ENCODE measurements around the gene SLC7A6. TPM values are rescaled to one million over a fixed set of nuclear protein-coding genes. Genes with fewer than 3 reads are reported as not detected.

The SLC7A6 gene
- total and polyA plus RNA-seq, 2 of the 13 experiments (the other 11 are each of a cell fraction or from before 2014, with no cell fraction given), result 35.8 to 70.8 TPM

DNA sequence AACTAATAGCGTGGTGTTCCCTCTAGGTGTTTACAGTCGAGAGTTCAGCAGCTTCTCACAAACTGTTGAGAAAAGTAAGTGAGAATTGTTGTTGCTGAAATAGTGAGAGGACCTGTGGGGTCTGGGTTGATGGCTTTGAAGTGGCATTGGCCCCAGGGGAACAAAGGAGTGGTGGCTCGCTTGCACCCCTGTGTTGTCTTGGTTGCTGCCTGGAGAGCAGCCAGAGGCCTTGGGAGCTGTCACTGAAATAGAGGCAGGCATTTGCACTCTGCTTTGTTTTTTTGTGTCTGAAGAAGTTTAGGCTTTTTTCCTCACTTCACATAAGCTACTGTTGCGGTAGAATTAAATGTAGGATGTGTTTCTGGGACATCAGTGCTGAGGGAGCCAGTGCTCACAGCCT, 83.3 kb downstream of the SLC7A6 start:
- Histone ChIP-seq H2AFZ (ENCODE audit: low read length) (no peak overlapping the region), H3K9ac (ENCODE audit: insufficient read depth, low read depth, low read length) (no peak overlapping the region), H3K79me2 (ENCODE audit: insufficient read depth, low read length) (no peaks in the 10 kb centered on the region), H3K4me2 (ENCODE audit: low read depth, low read length) (no peak overlapping the region), H3K4me3 (replicated peaks in 1 of 3; ENCODE audit: insufficient read depth in 1 of 3, low read depth in 2 of 3, low read length in 3 of 3) (no peak overlapping the region), H3K4me1 (ENCODE audit: insufficient read depth, low read length) (no peaks in the 10 kb centered on the region), H3K36me3 (replicated peaks in 1 of 2; ENCODE audit: control insufficient read depth in 1 of 2, insufficient read depth in 2 of 2, low read length in 2 of 2) (peaks cover 51 to 96% of the 10 kb centered on the region in 2 experiments), H4K20me1 (ENCODE audit: insufficient read depth, low read length) (no peaks in the 10 kb centered on the region), H3K27me3 (ENCODE audit: control insufficient read depth in 1 of 2, insufficient read depth in 2 of 2, low read length in 2 of 2) (no peaks in the 10 kb centered on the region), H3K9me3 (ENCODE audit: low read length) (no peaks in the 10 kb centered on the region), H3K27ac (ENCODE audit: extremely low read length, insufficient read depth, low read length) (no peak overlapping the region)
- BruUV-seq (replicated peaks), result no TSS peak
- intact Hi-C loops (cut with micrococcal nuclease; ENCODE audit: unreplicated experiment), result no loop called here
- ATAC-seq (no peak), FAIRE-seq (no peak), DNase-seq (ENCODE audit: low spot score) (no peak)
- TF ChIP-seq BORCS8-MEF2B (CRISPR knock-in tag; IDR thresholded peaks at IDR 0.05), result no peak
- ChIA-PET POLR2A (no interaction called here), CTCF (ENCODE audit: low intra/inter-chr PET ratio, low total read pairs) (no interaction called here)
- WGBS (ENCODE audit: low lambda C conversion rate), result over 99% methylated on average over 4 of the region's 4 CpGs
- in situ Hi-C loops (cut with HindIII; ENCODE audit: extremely low pct_ligation_motif_present, low pct_unique_long_range_greater_than_20kb), result no loop called here

DNA sequence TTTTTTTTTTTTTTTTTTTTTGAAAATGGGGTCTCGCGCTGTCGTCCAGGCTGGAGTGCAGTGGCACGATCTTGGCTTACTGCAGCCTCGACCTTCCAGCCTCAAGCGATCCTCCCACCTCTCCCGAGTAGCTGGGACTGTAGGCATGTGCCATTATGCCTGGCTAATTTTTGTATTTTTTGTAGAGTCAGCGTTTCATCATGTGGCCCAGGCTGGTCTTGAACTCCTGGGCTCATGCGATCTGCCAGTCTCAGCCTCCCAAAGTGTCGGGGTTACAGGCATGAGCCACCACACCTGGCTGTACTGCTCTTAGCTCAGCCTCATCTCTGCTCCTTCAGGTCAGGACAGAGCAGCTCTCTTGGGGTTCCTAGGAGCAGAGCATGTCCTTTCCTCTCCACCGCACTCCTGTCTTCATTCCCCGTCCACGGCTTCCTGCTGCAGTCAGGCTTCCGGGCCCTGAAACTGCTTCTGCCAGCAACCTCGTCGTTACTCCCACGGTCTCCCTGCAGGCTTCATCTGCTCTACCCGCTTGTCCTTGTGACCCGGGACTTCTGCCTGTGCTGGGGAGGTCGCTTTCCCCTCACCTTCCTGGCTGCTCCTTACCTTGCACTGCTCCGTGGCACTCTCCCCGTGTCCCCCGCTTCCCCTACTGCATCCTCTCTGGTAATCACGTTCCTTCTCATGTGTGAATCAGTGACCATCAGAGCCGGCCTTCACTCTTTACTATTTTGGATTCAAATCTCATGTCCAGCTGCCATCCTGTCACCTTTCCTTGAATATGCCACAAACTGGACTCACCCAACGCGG, 84.5 kb downstream of the SLC7A6 start:
- H3K9me3 ChIP-seq (ENCODE audit: low read length), result no peaks in the 10 kb centered on the region
- intact Hi-C loops (cut with micrococcal nuclease; ENCODE audit: unreplicated experiment), result no loop called here
- FAIRE-seq (no peak), ATAC-seq (no peak), DNase-seq (ENCODE audit: low spot score) (no peak)
- no peaks in the 10 kb centered on the region for H3K27me3 ChIP-seq (ENCODE audit: control insufficient read depth in 1 of 2, insufficient read depth in 2 of 2, low read length in 2 of 2)
- no peak overlapping the region for H3K27ac ChIP-seq (ENCODE audit: extremely low read length, insufficient read depth, low read length)
- in situ Hi-C loops (cut with HindIII; ENCODE audit: extremely low pct_ligation_motif_present, low pct_unique_long_range_greater_than_20kb), result no loop called here
- H3K9ac ChIP-seq (ENCODE audit: insufficient read depth, low read depth, low read length), result no peak overlapping the region
- no peak overlapping the region for H3K4me3 ChIP-seq (replicated peaks in 1 of 3; ENCODE audit: insufficient read depth in 1 of 3, low read depth in 2 of 3, low read length in 3 of 3)
- peak; percentile 91 for TF ChIP-seq MAFF (IDR thresholded peaks at IDR 0.05; ENCODE audit: low read depth, low read length)
- TF ChIP-seq SKI (IDR thresholded peaks at IDR 0.05; ENCODE audit: partially characterized antibody), result no peak
- peak; percentile 93 to 95 for TF ChIP-seq MAFK (conservative IDR thresholded peaks at IDR 0.05 in 1 of 2, IDR thresholded peaks at IDR 0.05 in 1 of 2; ENCODE audit: low read length in 2 of 2)
- no peak overlapping the region for H3K4me2 ChIP-seq (ENCODE audit: low read depth, low read length)
- H3K36me3 ChIP-seq (replicated peaks in 1 of 2; ENCODE audit: control insufficient read depth in 1 of 2, insufficient read depth in 2 of 2, low read length in 2 of 2), result peaks cover 55 to 98% of the 10 kb centered on the region in 2 experiments
- no peaks in the 10 kb centered on the region for H3K4me1 ChIP-seq (ENCODE audit: insufficient read depth, low read length)
- 97% methylated on average over 27 of the region's 27 CpGs for WGBS (ENCODE audit: low lambda C conversion rate)
- no peak overlapping the region for H2AFZ ChIP-seq (ENCODE audit: low read length)
- no peaks in the 10 kb centered on the region for H3K79me2 ChIP-seq (ENCODE audit: insufficient read depth, low read length)
- ChIA-PET POLR2A (no interaction called here), CTCF (ENCODE audit: low intra/inter-chr PET ratio, low total read pairs) (no interaction called here)
- BruUV-seq (replicated peaks), result no TSS peak
- no peaks in the 10 kb centered on the region; the same call in 1 of the 2 replicates for H4K20me1 ChIP-seq (ENCODE audit: insufficient read depth, low read length)
